GM21786 (cell line): Measurements from ENCODE around the gene ACP7.
"Not testable (repeated sequence)": the region's sequence is repeated elsewhere in the genome, so short reads cannot be mapped to it uniquely, and the experiment has no call there.

Source experiments
- ATAC-seq: cut with Tn5 transposase; IDR thresholded peaks from one replicate; pipeline ENCODE4 v1.9.1; 2021; ENCODE audit not compliant: unreplicated experiment

Gene ACP7

GRCh38 chr19:39077323-39077722 lies 6.8 kb upstream of the ACP7 start:
- ATAC-seq, result no peak

DNA sequence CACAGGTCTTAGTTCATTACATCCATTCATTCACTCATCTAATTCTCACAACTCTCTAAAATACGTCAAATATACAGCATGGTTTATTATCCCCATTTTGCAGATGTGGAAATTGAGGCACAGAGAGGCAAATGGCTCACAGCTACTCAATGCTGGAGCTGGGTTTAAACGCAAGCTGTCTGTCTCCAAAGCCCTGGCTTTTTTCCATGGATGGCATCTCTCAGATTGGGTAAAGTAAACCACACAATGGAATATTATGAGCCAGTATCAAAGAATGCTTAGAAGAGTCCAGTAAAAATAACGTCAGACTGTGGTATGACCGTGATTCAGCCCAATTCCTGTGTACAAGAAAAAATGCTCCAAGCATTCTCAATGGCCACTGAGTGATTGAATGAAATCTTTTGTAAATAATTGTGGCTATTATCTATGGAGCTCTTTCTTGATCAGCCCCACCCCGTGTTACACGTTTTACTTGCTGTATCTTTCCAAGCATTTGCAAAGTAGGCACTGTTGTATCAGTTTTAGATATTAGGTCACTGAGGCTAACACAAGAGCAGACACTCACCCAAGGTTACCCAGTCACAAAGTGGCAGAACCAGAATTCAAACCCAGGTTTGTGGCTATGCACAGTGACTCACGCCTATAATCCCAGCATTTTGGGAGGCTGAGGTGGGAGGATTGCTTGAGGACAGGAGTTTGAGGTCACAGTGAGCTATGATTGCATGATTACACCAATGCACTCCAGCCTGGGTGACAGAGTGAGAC lies 5.5 kb upstream of the ACP7 start:
- ATAC-seq, result no peak

GRCh38 chr19:39080431-39080830 lies 3.7 kb upstream of the ACP7 start:
- ATAC-seq, result no peak

DNA sequence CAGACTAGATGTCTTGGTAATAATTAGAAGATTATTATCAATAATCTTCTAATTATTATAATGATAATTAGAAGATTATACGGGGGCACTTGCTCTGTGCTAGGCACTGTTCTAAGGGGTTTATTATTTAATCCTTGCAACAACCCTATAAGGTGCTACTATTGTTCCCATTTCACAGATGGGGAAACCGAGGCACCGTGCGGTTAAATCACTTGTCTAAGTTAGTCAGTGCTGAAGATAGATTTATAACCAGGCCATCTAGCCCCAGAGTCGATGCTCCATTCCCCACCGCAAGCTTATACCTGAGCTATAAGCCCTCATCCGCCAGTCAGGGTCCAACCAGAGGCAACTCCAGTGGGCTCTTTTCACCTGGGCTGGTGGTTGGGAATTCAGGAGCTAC lies 2.0 kb upstream of the ACP7 start:
- no peak for ATAC-seq

GRCh38 chr19:39082745-39083598 lies 1.2 kb upstream of the ACP7 start:
- no peak for ATAC-seq

DNA sequence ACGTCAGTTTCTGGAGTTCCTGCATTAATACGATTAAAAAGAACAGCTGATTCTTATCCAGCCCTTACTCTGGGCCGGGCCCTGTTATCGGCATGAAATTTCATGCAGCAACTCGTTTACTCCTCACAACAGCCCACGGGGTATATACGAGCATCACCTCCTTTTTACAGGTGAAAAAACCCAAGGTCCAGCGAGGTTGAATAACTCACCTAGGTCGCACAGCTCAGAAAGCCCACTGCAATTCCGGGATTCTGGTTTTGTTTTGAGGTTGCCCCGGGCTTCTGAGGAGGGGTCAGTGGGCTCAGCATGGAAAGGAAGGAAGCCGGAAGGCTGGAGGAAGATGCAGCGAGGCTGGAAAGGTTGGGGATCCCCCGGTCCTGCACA lies 577 bp upstream of the ACP7 start:
- no peak for ATAC-seq

- no peak for ATAC-seq
Measured at GRCh38 chr19:39084732-39085080, 538 bp downstream of the ACP7 start.

DNA sequence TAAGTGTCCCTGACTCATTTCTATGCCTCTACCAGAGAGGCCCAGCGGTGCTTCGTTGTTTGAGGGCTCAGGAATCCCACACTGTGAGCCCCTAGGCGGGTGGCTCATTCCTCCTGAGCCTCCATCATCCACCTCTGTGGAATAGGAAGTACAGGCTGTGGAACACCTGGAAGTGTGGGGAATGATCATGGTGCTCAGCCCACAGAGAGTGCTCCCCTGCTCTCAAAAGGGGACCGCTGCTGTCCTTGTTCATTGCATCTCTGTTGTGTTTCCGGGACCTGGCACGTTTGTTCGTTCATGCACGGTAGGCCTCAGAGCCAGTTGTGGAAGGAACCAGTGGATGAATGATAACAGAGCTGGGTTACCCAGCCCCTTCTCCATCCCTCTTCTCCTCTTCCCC lies 1.2 kb downstream of the ACP7 start:
- ATAC-seq, result no peak

DNA sequence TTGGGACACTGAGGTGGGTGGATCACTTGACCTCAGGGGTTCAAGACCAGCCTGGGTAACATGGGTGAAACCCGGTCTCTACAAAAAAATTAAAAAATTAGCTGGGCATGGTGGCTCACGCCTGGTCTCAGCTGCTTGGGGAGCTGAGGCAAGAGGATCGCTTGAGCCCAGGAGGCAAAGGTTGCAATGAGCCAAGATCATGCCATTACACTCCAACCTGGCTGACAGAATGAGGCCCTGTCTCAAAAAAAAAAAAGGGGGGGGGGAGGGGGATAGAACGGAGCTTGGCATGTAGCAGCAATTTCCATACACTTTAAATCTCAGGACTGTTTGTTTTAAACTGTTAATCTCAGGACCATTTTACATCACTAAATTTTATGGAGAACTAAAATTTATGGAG lies 2.2 kb downstream of the ACP7 start:
- ATAC-seq, result no peak

GRCh38 chr19:39087907-39088686 lies 3.9 kb downstream of the ACP7 start:
- ATAC-seq, result no peak

DNA sequence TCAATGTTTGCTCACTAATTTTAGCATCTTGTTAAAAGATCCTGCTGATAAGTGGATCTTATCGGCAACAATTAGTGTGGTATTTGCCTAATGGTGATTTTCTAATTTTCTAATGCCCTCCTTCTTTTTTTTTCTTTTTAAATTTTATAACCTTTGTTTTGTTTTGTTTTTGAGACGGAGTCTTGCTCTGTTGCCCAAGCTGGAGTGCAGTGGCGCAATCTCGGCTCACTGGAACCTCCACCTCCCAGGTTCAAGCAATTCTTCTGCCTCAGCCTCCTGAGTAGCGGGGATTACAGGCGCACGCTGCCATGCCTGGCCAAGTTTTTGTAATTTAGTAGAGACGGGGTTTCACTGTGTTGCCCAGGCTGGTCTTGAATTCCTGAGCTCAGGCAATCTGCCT lies 5.8 kb downstream of the ACP7 start:
- ATAC-seq, result not testable (repeated sequence)

DNA sequence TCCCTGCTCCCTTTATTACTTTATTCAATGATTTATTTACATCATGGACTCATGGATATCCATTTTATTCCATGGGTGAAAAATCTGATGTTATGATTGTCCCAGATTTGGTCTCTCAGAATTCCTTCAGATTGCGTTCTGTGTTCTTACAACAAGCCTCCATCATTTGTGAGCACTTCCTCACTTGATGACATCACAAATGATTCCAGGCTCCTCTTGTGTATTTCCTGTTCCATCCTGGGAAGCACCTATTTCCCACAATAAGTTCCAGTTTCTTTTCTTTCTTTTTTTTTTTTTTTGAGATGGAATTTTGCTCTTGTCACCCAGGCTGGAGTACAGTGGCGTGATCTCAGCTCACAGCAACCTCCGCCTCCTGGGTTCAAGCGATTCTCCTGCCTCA lies 6.7 kb downstream of the ACP7 start:
- no peak for ATAC-seq

DNA sequence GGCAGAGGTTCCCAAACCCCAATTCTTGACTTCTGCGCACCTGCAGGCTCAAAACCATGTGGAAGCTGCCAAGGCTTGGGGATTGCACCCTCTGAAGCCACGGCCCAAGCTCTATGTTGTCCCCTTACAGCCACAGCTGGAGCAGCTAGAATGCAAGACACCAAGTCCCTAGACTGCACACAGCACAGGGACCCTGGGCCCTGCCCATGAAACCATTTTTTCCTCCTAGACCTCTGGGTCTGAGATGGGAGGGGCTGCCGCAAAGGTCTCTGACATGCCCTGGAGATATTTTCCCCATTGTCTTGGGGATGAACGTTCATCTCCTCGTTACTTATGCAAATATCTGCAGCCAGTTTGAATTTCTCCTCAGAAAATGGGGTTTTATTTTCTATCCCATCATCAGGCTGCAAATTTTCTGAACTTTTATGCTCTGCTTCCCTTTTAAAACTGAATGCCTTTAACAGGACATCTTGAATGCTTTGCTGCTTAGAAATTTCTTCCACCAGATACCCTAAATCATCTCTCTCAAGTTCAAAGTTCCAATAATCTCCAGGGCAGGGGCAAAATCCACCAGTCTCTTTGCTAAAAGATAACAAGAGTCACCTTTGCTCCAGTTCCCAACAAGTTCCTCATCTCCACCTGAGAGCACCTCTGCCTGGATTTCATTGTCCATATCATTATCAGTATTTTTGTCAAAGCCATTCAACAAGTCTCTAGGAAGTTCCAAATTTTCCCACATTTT lies 11.8 kb downstream of the ACP7 start:
- ATAC-seq, result not testable (repeated sequence)

DNA sequence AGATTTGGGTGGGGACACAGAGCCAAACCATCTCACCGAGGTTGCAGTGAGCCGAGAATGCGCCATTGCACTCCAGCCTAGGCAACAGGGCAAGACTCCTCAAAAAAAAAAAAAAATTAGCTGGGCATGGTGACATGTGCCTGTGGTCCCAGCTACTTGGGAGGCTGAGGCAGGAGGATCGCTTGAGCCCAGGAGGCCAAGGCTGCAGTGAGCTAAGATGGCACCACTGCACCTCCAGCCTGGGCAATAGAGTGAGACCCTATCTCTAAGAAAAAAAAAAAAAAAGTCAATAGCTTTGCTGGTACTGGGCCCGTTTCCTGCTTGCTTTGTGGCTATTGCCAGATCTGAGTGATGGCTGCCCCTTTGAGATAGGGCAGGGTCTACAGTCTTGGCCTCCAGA lies 13.1 kb downstream of the ACP7 start:
- ATAC-seq, result no peak

- no peak for ATAC-seq
Measured at GRCh38 chr19:39097721-39098120, 13.6 kb downstream of the ACP7 start.

GRCh38 chr19:39098365-39099269 lies 14.4 kb downstream of the ACP7 start:
- ATAC-seq, result no peak

- no peak for ATAC-seq
Measured at GRCh38 chr19:39099341-39099740, 15.2 kb downstream of the ACP7 start.

DNA sequence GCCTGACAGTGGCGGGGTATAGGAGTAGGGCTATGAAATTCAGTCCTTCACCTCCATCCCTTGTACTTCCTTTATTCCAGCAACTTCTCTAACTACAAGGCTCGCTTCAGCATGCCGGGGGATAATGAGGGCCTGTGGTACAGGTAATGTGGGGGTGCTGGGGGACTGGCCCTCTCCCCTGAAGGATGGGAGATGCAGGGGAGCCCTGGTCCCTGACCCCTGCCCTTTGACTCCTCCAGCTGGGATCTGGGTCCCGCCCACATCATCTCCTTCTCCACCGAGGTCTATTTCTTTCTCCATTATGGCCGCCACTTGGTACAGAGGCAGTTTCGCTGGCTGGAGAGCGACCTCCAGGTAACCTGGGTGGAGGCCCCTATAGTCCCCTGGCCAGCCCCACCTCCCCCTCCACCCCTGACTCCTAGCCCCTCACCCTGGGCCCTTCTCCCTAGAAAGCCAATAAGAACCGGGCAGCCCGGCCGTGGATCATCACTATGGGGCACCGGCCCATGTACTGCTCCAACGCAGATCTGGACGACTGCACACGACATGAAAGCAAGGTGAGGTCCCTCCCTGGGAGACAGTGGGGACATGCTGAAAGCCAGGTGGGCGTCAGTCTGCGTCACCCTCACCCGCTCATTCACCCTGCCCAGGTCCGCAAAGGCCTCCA lies 16.5 kb downstream of the ACP7 start:
- no peak for ATAC-seq

DNA sequence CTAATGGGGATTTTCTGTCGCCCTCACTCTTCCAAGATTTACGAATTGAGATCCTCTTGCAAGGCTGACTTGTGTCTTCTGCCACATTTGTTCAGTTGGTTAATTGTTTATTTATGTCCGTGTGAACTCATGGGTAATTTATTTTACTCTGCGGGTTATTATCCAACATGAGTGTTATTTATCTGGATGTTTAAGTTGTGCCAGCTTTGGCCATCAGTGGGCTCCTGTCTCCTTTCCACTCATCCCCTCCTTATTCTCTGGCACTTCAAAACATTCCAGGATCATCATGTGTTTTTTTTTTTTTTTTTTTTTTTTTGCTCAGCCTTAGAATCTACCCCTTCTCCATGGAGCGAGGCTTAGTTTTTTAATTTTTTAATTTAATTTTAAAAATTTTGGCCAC lies 19.0 kb downstream of the ACP7 start:
- no peak for ATAC-seq
